Skeletal muscle cell (primary cell): ENCODE data around the gene KRTAP4-16.

Source experiments
- DNase-seq: peaks from one replicate; pipeline ENCODE4 v3.0.0-alpha.2; 2010; ENCODE audit warnings: low read depth
- H3K4me3 ChIP-seq: 2 replicates; pipeline ENCODE4 v1.5.1; 2011; ENCODE audit warnings: low read depth, mild to moderate bottlenecking, control low read depth, low read length, moderate library complexity

Gene KRTAP4-16

DNA sequence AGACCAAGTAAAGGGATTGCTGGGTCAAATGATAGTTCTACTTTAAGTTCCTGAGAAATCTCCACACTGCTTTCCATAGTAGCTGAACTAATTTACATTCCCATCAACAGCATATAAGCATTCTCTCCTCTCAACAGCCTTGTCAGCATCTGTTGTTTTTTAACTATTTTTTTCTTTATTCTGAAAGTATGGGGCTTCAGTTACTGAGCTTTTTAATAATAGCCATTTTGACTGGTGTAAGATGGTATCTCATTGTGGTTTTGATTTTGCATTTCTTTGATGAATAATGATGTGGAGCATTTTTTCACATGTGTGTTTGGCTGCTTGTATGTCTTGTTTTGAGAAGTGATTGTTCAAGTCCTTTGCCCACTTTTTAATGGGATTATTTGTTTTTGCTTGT lies 49.4 kb downstream of the KRTAP4-16 start:
- DNase-seq = no peak
- H3K4me3 ChIP-seq = no peak overlapping the region
